ENCODE results near the gene SPEF1. TPM values are rescaled to one million over a fixed set of nuclear protein-coding genes. Genes with fewer than 3 reads are reported as not detected.
"Not testable (repeated sequence)": the region's sequence is repeated elsewhere in the genome, so short reads cannot be mapped to it uniquely, and the experiment has no call there.

Gene SPEF1, protein sequence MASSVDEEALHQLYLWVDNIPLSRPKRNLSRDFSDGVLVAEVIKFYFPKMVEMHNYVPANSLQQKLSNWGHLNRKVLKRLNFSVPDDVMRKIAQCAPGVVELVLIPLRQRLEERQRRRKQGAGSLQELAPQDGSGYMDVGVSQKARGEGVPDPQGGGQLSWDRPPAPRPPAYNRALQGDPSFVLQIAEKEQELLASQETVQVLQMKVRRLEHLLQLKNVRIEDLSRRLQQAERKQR
- total RNA-seq: under 1 TPM in 1 of 2 experiments, not detected in 1; 0.17 TPM

DNA sequence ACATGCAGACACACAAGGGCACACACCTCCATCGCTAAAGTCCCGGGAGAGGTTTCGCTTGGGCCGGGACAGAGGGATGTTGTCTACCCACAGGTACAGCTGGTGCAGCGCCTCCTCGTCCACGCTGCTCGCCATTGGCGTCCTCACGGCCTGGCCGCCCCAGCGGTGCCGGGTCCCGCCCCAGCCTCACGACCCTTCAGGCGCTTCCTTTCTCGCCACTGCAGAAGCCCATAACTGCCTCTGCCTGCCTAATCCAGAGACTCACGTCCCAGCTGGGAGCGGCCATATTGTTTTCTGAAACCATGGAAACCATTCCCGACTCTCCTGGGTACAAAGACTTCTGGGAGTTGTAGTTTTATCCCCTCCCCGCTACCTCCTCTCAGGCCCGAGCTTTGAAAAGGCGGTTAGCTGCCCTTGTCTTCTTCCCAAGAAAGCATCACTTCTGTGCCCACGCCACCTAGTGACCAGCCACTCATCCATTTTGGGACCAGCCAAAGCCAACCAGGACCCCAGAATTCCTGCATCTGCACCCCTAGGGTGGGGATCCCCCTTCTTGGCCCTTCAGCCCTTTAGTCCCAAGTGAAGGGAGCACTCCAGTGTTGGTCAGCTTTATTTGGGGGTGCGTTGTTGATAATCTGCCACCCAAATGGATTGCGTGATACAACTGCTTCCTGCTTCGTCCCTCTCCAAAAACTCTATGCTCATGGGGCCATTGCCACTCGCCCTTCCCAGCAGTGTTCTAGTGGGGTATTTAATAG lies at the start of gene SPEF1:
Gene SPEF1 (minus strand): TSS at position 296 of the 758 bp plus-strand sequence. CDS start 161 bp downstream, at position 135.
- intact Hi-C loops (cut with micrococcal nuclease): loop anchor here (1.0 to 10.0 kb wide), 2 partner anchors 13 to 303 kb away; no protein-coding TSS in a partner anchor
- no peak within 1 kb of the TSS for H3K27ac Mint-ChIP-seq
- H3K27me3 Mint-ChIP-seq: peaks cover 12% of the 10 kb centered on the region
- peaks cover 52% of the 10 kb centered on the region for H3K4me1 Mint-ChIP-seq (ENCODE audit: low read depth)
- ChIA-PET POLR2A (interaction anchor here (1.0 kb wide), 1 partner anchor 13 kb away, joined by 4 read pairs; the partner anchor contains the start of gene ADISSP), CTCF (interaction anchor here (0.7 to 2.2 kb wide), 4 partner anchors 13 to 304 kb away, joined by 3 to 10 read pairs (median 4); partner anchors contain the start of genes ADISSP and AP5S1)
- peaks cover 6% of the 10 kb centered on the region for H3K36me3 Mint-ChIP-seq
- H3K9me3 Mint-ChIP-seq: no peaks in the 10 kb centered on the region
- H3K4me3 Mint-ChIP-seq: peak within 1 kb of the TSS; percentile 43
- peak; percentile 68 for DNase-seq

DNA sequence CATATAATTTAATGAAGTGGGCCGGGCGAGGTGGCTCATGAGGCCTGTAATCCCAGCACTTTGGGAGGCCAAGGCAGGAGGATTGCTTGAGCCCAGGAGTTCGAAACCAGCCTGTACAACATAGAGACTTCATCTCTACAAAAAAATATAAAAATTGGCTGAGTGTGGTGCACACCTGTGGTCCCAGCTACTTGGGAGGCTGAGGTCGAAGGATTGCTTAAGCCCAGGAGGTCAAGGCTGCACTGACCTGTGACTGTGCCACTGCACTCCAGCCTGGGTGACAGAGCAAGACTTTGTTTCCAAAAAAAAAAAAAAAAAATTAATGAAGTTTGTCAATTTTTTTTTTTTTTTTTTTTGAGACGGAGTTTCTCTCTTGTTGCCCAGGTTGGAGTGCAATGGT lies 48.6 kb upstream of the SPEF1 start:
- H3K4me3 Mint-ChIP-seq; intact Hi-C loops (cut with micrococcal nuclease); H3K36me3 Mint-ChIP-seq; H3K9me3 Mint-ChIP-seq; H3K4me1 Mint-ChIP-seq (ENCODE audit: low read depth); H3K27ac Mint-ChIP-seq; H3K27me3 Mint-ChIP-seq; DNase-seq; POLR2A ChIA-PET: not testable (repeated sequence)
- CTCF ChIA-PET: interaction anchor here (1.0 kb wide), 1 partner anchor 44 kb away, joined by 4 read pairs; the partner anchor contains the start of gene CENPB

DNA sequence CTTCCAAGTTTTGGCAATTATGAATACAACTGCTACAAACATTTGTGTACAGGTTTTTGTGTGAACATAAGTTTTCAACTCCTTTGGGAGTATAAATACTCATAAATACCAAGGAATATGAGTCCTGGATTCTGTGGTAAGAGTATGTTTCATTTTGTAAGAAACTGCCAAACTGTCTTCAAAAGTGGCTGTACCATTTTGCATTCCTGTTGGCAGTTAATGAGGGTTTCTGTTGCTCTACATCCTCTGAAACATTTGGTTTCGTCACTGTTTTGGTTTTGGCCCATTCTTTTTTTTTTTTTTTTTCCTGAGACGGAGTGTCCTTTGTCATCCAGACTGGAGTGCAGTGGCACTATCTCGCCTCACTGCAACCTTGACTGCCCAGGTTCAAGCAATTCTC lies 47.5 kb upstream of the SPEF1 start:
- H3K27me3 Mint-ChIP-seq: no peaks in the 10 kb centered on the region
- H3K9me3 Mint-ChIP-seq: no peaks in the 10 kb centered on the region
- H3K4me3 Mint-ChIP-seq: no peak overlapping the region
- H3K36me3 Mint-ChIP-seq: peaks cover 3% of the 10 kb centered on the region
- no peaks in the 10 kb centered on the region for H3K4me1 Mint-ChIP-seq (ENCODE audit: low read depth)
- ChIA-PET CTCF (interaction anchor here (0.9 kb wide), 1 partner anchor 79 kb away, joined by 3 read pairs; no protein-coding TSS in a partner anchor), POLR2A (no interaction called here)
- H3K27ac Mint-ChIP-seq: no peak overlapping the region
- intact Hi-C loops (cut with micrococcal nuclease): no loop called here
- no peak for DNase-seq

DNA sequence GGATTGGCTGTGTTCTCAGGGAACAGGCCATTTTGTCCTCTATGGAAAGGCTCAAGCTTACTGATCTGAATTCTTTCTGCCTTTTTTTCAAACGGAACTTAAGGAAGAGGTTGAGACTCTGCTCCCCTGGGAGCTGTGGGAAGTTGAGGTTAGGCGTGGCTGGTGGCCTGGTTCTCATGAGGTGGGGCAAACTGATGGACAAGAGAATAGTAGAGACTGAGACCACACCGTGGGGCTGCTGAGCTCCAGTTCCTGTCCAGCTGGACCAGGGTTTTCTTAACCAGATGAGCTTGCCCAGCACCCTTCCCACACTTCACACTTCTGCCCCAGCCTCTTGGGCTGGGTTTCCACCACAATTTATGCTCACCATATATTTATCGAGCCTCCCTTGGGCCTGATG lies 45.2 kb upstream of the SPEF1 start:
- Mint-ChIP-seq H3K36me3 (peaks cover 6% of the 10 kb centered on the region), H3K27ac (no peak overlapping the region), H3K27me3 (no peaks in the 10 kb centered on the region), H3K4me1 (ENCODE audit: low read depth) (peaks cover 6% of the 10 kb centered on the region), H3K4me3 (no peak overlapping the region), H3K9me3 (no peaks in the 10 kb centered on the region)
- ChIA-PET POLR2A (no interaction called here), CTCF (interaction anchor here (0.8 kb wide), 1 partner anchor 29 kb away, joined by 3 read pairs; no protein-coding TSS in a partner anchor)
- intact Hi-C loops (cut with micrococcal nuclease): no loop called here
- no peak for DNase-seq

DNA sequence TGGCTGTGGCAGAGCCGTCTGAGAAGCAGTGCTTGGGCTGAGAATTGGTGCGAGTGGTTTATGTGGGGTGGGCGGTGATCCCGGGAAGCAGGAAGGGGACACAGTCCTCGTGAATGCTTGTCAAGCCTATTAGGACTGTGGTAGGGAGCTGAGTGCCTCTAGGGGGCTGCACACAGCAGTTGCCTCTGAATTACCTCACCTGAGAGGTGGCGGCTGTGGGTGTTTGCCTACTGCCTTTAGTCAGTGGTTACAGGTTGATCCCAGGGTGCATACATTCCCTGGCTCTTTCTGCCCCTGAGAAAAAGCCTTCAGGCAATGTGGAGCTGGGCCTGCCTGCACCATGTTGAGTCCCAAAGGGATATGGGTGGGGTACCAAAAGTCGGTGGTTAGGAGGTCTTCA lies 44.3 kb upstream of the SPEF1 start:
- H3K36me3 Mint-ChIP-seq: peaks cover 6% of the 10 kb centered on the region
- H3K4me3 Mint-ChIP-seq: no peak overlapping the region
- no peaks in the 10 kb centered on the region for H3K9me3 Mint-ChIP-seq
- peaks cover 7% of the 10 kb centered on the region for H3K4me1 Mint-ChIP-seq (ENCODE audit: low read depth)
- intact Hi-C loops (cut with micrococcal nuclease): no loop called here
- H3K27me3 Mint-ChIP-seq: no peaks in the 10 kb centered on the region
- no peak for DNase-seq
- CTCF ChIA-PET: no interaction called here
- H3K27ac Mint-ChIP-seq: no peak overlapping the region
- POLR2A ChIA-PET: no interaction called here

DNA sequence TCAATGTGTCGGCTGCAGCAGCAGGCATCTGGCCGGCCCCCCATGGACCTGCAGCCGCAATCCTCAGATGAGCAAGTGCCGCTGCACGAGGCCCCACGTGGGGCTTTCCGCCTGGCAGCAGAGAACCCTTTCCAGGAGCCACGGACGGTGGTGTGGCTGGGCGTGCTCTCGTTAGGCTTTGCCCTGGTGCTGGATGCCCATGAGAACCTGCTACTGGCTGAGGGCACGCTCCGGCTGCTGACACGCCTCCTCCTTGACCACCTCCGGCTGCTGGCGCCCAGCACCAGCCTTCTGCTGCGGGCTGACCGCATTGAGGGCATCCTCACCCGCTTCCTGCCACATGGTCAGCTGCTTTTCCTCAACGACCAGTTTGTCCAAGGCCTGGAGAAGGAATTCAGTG lies 42.6 kb upstream of the SPEF1 start:
- Mint-ChIP-seq H3K36me3 (peaks cover 6% of the 10 kb centered on the region), H3K27ac (no peak overlapping the region), H3K4me3 (no peak overlapping the region), H3K4me1 (ENCODE audit: low read depth) (peaks cover 16% of the 10 kb centered on the region), H3K9me3 (no peaks in the 10 kb centered on the region), H3K27me3 (no peaks in the 10 kb centered on the region)
- intact Hi-C loops (cut with micrococcal nuclease): no loop called here
- CTCF ChIA-PET: interaction anchor here (1.1 kb wide), 1 partner anchor 113 kb away, joined by 4 read pairs; no protein-coding TSS in a partner anchor
- DNase-seq: no peak
- POLR2A ChIA-PET: no interaction called here

DNA sequence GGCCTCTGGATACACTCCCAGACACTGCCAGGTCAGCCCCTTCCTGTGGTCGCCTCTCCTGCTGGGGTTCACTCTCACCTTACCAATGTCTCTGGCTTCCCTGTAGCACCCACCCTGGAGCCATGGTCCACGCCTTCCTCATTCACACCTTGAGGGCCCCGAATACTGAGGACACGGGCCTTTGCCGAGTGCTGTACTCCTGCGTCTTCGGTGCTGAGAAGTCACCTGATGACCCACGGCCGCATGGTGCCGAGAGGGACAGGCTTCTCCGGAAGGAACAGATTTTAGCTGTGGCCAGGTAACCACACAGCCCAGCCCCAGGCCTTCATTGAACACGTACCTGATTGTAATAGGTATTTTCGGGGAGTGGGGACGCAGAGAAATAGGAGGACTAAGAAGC lies 40.7 kb upstream of the SPEF1 start:
- H3K27me3 Mint-ChIP-seq: no peaks in the 10 kb centered on the region
- ChIA-PET POLR2A (interaction anchor here (1.2 kb wide), 1 partner anchor 24 kb away, joined by 3 read pairs; no protein-coding TSS in a partner anchor), CTCF (interaction anchor here (1.6 to 12.9 kb wide), 3 partner anchors 34 to 263 kb away, joined by 5 to 180 read pairs (median 22); partner anchors contain the start of genes ADISSP and CENPB)
- H3K4me3 Mint-ChIP-seq: peak overlapping the region; percentile 81
- intact Hi-C loops (cut with micrococcal nuclease): loop anchor here (2.0 kb wide), 1 partner anchor 25 kb away; the partner anchor contains the start of gene MAVS
- H3K27ac Mint-ChIP-seq: peak overlapping the region; percentile 93
- DNase-seq: no peak
- H3K4me1 Mint-ChIP-seq (ENCODE audit: low read depth): peaks cover 23% of the 10 kb centered on the region
- no peaks in the 10 kb centered on the region for H3K9me3 Mint-ChIP-seq
- peaks cover 6% of the 10 kb centered on the region for H3K36me3 Mint-ChIP-seq

DNA sequence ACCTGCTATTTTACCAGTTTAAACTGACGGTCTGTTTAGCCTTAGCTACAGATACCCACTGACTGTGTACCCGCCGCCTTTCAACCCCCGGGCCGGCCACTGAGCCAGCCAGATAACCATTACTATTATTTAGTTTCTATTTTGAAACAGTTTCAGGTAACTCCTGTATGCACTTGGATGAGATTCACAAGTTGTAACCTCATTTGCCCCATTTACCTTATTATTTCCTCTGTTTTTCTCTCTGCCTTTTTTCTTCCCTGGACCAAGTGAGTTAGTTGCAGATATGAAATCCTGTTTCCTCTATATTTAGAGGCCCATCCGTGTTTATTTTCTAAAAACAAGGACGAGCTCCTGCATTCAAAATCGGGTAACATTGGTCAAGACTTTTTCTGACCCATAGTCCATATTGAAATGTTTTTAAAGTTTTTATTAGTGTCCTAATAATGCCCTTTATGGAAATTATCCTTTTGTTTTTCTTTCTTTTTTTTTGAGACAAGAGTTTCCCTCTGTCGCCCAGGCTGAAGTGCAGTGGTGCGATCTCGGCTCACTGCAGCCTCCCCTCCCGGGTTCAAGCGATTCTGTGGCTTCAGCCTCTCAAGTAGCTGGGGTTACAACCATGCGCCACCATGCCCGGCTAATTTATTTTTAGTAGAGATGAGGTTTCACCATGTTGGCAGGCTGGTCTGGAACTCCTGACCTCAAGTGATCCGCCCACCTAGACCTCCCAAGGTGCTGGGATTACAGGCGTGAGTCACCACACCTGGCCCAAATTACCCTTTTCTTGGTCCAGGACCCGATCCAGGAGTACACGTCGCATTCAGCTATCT lies 39.9 kb upstream of the SPEF1 start:
- POLR2A ChIA-PET: interaction anchor here (1.0 to 2.2 kb wide), 6 partner anchors 9 to 35 kb away, joined by 3 to 27 read pairs (median 8); partner anchors contain the start of genes CDC25B and CENPB

DNA sequence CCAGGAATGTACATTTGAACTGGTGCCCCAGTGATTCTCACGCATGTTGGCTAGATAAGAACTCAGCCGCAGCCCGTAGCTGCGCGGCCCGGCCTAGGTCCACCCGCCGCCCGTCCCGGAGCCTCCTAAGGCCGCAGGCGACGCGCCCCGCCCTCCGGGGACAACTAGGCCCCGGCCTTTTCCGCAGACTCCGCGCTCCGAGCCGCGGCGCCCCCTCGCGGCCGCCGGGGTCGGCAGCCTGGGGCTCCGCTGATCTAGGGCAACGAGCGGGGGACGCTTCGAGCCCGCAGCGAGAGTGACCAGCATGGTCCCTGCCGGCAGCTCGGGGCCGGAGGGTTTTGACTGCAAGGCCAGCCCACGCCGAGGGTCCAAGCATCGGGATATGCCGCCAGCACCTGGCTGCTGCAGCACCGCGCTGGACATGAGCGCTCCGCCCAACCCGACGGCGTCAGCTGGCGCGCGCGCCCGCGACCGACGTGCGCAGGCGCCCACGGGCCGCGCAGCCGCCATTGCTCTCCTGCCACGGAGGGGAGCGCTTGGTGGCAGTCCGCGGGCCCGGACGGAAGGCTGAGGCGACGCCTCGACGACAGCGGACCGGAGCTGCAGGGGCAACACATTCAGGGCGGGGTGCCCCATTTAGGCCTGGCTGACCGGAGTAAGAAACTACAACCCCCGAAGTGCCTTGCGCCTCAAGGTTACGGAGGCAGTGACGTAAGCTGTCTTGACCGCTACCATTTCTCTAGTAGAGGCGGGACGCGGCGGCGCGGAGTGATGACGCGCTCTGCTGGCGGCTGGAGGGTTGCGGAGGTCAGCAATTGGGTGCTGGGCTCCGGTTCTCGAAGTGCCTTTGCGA lies 39.0 kb upstream of the SPEF1 start, which contains the start of gene AP5S1:
Gene AP5S1 (plus strand): TSS at position 500 of the 853 bp plus-strand sequence. CDS start 1,571 bp downstream, outside the sequence.
- ChIA-PET POLR2A (interaction anchor here (1.0 to 2.2 kb wide), 8 partner anchors 8 to 34 kb away, joined by 3 to 27 read pairs (median 8); partner anchors contain the start of genes CDC25B and CENPB), CTCF (interaction anchor here (0.7 to 12.9 kb wide), 24 partner anchors 9 to 265 kb away, joined by 3 to 180 read pairs (median 6); partner anchors contain the start of genes ADISSP, CDC25B, CENPB and MAVS)
- Mint-ChIP-seq H3K27me3 (no peaks in the 10 kb centered on the region), H3K9me3 (no peaks in the 10 kb centered on the region), H3K4me1 (ENCODE audit: low read depth) (peaks cover 36% of the 10 kb centered on the region), H3K27ac (peak within 1 kb of the TSS; percentile 93), H3K4me3 (peak within 1 kb of the TSS; percentile 81), H3K36me3 (peaks cover 3% of the 10 kb centered on the region)
- intact Hi-C loops (cut with micrococcal nuclease): loop anchor here (1.0 to 2.0 kb wide), 4 partner anchors 24 to 87 kb away; partner anchors contain the start of genes CDC25B and MAVS
- peak; percentile 96 for DNase-seq

More for the DNA sequence above, 39.9 kb upstream of the SPEF1 start:
- intact Hi-C loops (cut with micrococcal nuclease): loop anchor here (1.0 to 2.0 kb wide), 4 partner anchors 25 to 86 kb away; partner anchors contain the start of genes CDC25B and MAVS
- peaks cover 29% of the 10 kb centered on the region for H3K4me1 Mint-ChIP-seq (ENCODE audit: low read depth)
- no peaks in the 10 kb centered on the region for H3K27me3 Mint-ChIP-seq
- H3K36me3 Mint-ChIP-seq: peaks cover 3% of the 10 kb centered on the region
- CTCF ChIA-PET: interaction anchor here (0.7 to 12.9 kb wide), 24 partner anchors 9 to 264 kb away, joined by 3 to 180 read pairs (median 6); partner anchors contain the start of genes ADISSP, CDC25B, CENPB and MAVS
- H3K4me3 Mint-ChIP-seq: peak overlapping the region; percentile 81
- H3K27ac Mint-ChIP-seq: peak overlapping the region; percentile 93
- H3K9me3 Mint-ChIP-seq: no peaks in the 10 kb centered on the region
- no peak for DNase-seq

DNA sequence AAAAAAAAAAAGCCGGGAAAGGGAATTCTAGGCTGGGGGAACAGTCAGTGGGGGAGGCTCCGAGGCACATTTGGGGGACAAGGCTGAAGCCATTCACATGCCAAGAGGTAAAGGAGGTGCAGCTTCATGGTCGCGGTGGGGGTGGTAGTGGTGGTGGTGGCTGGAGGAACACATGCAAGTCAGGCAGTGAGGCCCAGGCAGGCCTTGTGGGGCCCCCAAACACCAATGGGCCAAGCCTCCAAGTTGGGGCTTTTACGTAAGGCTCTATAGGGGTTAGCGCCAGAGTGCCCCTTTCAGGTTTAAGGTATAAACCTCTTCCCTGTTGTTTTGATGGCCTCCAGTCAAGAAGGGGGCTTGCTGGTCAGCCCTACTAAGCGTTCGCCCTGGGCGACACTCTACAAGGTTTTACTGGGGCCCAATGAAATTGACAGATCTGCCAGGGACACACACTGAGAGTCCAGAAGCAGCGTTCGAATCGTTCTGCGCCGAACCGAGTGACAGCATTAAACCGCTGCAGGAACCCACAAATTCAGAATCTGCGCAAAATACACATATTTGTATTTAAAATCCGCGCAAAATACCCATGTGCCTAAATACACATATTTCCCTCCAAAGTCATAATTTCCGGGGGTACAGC lies 38.3 kb upstream of the SPEF1 start:
- intact Hi-C loops (cut with micrococcal nuclease): loop anchor here (1.0 to 2.0 kb wide), 4 partner anchors 23 to 88 kb away; partner anchors contain the start of genes CDC25B and MAVS
- Mint-ChIP-seq H3K27ac (peak overlapping the region; percentile 93), H3K4me3 (peak overlapping the region; percentile 77), H3K9me3 (no peaks in the 10 kb centered on the region), H3K4me1 (ENCODE audit: low read depth) (peaks cover 43% of the 10 kb centered on the region), H3K36me3 (peaks cover 3% of the 10 kb centered on the region), H3K27me3 (no peaks in the 10 kb centered on the region)
- ChIA-PET CTCF (interaction anchor here (0.6 to 12.9 kb wide), 16 partner anchors 15 to 266 kb away, joined by 3 to 180 read pairs (median 7); partner anchors contain the start of genes ADISSP, CDC25B, CENPB and MAVS), POLR2A (interaction anchor here (1.0 to 2.2 kb wide), 6 partner anchors 7 to 33 kb away, joined by 4 to 27 read pairs (median 8); partner anchors contain the start of gene CENPB)
- DNase-seq: no peak

All from activated CD4-positive, alpha-beta memory T cell treated with anti-CD3 and anti-CD28 coated beads for 36 hours (primary cell).